Cardiac fibroblast (primary cell): ENCODE measurements around the gene FBXW5.

Experiments used
- DNase-seq, 2 donors: peaks; one replicate each; pipeline versions ENCODE4 v3.0.0 to v3.0.0-alpha.2; 2010; ENCODE audit warnings: low read depth in 2 of 2
- H3K4me3 ChIP-seq, 2 donors: replicated peaks in 1 of 2; 1 replicate in 1 of 2; 2 replicates in 1 of 2; pipeline ENCODE4 v1.5.1; 2011; ENCODE audit warnings: low read depth in 2 of 2, low read length in 2 of 2, mild to moderate bottlenecking in 2 of 2, moderate library complexity in 1 of 2
- TF ChIP-seq, protein P1 (sequence below): IDR thresholded peaks from one replicate; pipeline ENCODE4 v1.5.1; 2011; ENCODE audit warnings: low read depth, mild to moderate bottlenecking, low read length, inconsistent platforms

FBXW5 gene

DNA sequence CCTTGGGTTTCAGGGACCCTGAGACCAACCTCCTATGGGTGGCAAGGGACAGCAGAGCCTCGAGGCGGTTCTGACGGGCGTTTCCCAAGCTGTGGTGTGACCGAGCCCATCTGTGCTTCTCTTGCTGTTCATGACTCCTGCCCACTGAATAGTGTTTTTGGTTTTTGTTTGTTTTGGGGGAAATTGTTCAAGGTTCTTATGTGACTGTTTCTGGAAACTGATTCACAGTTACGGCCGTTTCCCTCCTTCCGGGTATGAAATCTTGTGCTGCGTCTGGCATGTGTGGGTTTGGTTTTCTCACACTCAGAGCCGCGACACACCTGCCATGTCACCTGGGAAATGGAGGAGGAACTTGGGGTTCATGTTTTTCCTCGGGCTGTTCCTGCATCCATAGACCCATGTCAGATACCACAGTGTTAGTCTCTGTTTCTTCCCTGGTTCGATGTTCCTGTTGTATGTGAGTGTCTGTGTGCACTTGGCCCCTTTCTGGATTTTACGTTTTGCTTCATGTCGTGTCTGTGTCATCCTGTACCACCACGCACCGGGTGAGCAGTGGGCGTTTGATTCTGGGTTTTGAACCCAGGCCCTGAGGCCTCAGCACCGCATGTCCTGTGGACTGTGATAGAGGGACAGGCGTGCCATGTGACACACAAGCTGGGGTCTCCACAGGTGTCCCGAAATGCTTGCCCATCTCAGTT is 28.8 kb downstream of the FBXW5 start:
- DNase-seq, result no peak
- TF ChIP-seq, protein P1, sequence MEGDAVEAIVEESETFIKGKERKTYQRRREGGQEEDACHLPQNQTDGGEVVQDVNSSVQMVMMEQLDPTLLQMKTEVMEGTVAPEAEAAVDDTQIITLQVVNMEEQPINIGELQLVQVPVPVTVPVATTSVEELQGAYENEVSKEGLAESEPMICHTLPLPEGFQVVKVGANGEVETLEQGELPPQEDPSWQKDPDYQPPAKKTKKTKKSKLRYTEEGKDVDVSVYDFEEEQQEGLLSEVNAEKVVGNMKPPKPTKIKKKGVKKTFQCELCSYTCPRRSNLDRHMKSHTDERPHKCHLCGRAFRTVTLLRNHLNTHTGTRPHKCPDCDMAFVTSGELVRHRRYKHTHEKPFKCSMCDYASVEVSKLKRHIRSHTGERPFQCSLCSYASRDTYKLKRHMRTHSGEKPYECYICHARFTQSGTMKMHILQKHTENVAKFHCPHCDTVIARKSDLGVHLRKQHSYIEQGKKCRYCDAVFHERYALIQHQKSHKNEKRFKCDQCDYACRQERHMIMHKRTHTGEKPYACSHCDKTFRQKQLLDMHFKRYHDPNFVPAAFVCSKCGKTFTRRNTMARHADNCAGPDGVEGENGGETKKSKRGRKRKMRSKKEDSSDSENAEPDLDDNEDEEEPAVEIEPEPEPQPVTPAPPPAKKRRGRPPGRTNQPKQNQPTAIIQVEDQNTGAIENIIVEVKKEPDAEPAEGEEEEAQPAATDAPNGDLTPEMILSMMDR, result no peak
- no peak overlapping the region for H3K4me3 ChIP-seq

DNA sequence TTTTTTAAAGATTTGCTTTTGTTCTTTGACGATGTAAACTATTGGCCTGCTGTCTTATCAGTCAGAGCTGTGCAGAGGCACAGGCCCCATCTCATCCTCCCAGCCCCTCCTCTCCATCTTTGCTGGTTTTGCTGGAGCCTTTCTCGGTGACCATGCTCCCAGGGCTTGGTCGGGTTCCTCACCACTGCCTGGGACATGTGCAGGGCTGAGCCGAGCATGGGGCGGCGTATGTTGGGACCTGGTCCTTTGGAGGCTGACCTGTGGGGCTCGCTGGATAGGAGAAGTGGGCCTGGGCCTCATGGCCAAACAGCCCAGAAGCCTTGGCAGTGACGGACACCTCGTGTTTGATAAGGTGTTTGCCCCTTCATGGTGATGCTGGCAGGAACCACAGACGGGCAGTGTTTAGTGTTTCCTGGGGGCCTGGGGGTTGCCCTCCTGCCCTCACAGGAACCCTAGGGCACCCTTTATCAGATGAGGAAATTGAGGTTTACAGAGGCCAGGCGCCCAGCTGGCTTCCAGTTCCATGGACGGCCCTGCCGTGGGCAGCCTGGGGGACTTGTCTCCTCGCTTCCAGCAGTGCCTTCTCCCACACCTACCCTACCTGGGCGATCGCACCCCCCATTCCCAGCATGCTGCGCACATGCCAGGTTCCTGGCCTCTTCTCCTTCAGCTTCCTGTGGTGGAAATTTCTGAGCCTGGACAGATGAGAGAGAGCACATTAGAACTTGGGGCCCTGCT is 30.7 kb downstream of the FBXW5 start:
- TF ChIP-seq, protein P1, result no peak
- H3K4me3 ChIP-seq, result no peak overlapping the region
- no peak for DNase-seq

DNA sequence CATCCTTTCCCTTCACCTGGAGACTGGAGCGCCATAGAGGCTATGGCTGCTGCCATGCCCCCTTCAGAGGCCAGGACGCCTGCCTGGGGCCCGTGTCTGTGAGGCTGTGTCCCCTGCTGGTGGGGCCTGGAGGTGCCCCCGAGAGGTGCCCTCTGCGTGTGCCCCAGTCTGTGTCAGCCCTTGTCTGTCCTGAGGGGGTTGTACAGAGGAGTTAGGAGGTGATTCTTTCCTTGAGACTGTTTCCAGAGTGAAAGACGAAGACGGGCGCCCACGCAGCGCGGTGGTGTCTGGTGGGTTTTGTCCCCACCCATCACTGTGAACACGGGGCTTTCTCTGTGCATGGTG is 33.7 kb downstream of the FBXW5 start:
- DNase-seq, result no peak
- TF ChIP-seq, protein P1, result no peak
- H3K4me3 ChIP-seq, result no peak overlapping the region

DNA sequence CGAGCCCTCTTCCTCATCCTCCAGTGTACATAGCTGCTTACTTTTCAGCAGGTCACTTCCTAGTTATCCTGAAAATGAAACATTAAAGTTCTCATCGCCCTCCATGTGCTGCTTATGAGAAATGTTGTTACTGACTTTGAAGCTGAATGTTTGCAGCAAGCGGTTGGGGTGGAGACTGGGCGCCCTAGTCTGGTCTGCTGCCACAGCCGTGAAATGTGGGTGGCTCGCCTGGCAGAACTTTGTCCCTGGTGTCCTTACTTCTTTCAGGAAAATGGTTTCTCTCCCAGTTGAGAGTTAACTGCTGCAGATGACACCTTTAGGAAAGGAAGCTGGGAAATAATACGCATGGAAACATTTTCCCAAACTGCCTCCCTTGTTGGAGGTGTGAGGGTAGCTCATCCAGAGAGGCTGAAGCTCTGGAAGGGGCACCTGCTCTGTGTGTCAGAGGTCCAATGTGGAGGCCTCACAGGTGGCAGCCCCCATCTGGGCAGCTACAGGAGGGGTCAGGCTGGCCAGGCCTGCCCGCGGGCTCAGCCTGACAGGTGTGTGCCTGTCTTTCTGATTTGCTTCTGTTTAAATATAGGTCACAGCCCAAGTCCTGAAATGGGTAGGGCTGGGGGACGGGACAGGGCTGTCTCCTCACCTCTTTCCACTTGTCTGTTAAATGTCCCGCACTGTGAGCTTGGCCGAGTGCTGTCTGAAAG is 34.2 kb downstream of the FBXW5 start:
- no peak for DNase-seq
- H3K4me3 ChIP-seq, result no peak overlapping the region
- TF ChIP-seq, protein P1, result no peak

DNA sequence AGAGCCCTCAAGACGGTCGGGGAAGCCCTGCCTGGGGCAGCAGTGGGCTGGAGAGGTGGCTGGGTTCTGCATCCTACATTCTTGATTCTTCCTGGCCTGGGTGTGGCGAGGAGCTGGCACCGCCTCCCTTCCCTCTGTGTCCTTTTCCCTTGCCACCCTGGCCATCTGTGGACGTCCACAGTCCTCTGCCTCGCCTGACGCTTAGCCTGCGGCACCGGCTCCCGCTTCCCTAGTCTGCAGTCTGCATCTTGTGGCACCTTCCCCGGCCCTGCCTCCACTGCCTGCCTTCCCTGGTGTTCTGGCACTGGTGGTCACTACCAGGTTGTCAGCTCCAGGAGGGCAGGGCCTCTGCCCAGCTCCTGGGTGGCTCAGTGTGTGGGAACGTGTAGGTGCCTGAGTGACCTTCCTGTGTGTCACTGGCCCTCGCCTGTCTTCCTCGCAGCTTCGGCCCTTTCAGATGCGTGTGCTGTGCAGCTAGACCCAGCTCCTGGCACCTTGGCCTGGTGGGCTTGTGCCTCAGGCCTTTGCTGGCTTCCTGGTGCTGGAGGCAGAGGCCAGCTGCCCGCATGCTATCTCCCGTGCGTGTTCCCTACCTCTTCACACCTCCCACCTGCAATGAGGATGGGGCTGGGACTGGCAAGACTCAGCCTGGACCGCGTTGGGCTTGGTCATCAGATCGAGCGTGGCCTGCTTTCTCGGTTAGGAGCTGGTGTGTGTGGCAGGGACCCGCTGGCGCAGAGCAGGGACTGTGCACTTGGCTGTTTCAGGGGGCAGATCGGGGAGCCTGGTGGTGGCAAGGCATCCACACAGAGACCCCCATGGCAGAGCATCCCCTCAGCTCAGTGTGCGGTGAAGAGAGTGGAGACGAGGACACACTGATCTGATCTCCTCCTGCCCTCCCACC is 37.3 kb downstream of the FBXW5 start:
- DNase-seq, result no peak
- TF ChIP-seq, protein P1, result no peak
- H3K4me3 ChIP-seq, result no peak overlapping the region

DNA sequence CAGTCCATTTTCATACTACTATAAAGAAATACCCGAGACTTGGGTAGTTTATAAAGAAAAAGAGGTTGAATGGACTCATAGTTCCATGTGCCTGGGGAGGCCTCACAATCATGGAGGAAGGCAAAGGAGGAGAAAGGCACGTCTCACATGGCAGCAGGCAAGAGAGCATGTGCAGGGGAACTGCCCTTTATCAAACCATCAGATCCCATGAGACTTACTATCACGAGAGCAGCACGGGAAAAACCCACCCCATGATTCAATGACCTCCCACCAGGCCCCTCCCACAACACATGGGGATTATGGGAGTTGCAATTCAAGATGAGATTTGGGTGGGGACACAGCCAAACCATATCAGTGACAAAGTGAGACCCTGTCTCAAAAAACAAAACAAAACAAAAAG is 38.3 kb downstream of the FBXW5 start:
- H3K4me3 ChIP-seq, result no peak overlapping the region
- no peak for DNase-seq
- TF ChIP-seq, protein P1, result no peak
